ENCODE measurements around the gene CDCA8. TPM values are rescaled to one million over a fixed set of nuclear protein-coding genes. Genes with fewer than 3 reads are reported as not detected.

Gene CDCA8
- total RNA-seq, 2 donors from 2014 or later, result 2.1 to 8.6 TPM

GRCh38 chr1:37752213-37752582 lies 59.9 kb downstream of the CDCA8 start:
- Histone ChIP-seq H3K36me3 (no peaks in the 10 kb centered on the region), H3K27me3 (replicated peaks; ENCODE audit: insufficient read depth) (peaks cover 8% of the 10 kb centered on the region), H3K27ac (no peak overlapping the region), H3K4me1 (replicated peaks) (no peaks in the 10 kb centered on the region), H3K4me3 (peak overlapping the region; percentile 27 to 37), H3K9me3 (no peaks in the 10 kb centered on the region)
- 20% methylated on average over 11 of the region's 11 CpGs for WGBS
- TF ChIP-seq POLR2AphosphoS5 (IDR thresholded peaks at IDR 0.05) (no peak), POLR2A (IDR thresholded peaks at IDR 0.05) (no peak)
- TF ChIP-seq, protein P1, sequence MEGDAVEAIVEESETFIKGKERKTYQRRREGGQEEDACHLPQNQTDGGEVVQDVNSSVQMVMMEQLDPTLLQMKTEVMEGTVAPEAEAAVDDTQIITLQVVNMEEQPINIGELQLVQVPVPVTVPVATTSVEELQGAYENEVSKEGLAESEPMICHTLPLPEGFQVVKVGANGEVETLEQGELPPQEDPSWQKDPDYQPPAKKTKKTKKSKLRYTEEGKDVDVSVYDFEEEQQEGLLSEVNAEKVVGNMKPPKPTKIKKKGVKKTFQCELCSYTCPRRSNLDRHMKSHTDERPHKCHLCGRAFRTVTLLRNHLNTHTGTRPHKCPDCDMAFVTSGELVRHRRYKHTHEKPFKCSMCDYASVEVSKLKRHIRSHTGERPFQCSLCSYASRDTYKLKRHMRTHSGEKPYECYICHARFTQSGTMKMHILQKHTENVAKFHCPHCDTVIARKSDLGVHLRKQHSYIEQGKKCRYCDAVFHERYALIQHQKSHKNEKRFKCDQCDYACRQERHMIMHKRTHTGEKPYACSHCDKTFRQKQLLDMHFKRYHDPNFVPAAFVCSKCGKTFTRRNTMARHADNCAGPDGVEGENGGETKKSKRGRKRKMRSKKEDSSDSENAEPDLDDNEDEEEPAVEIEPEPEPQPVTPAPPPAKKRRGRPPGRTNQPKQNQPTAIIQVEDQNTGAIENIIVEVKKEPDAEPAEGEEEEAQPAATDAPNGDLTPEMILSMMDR (IDR thresholded peaks at IDR 0.05), result no peak
- DNase-seq (ENCODE audit: low spot score), result no peak
- intact Hi-C loops (cut with DNase I), result no loop called here

- peak overlapping the region; percentile 27 to 37 for H3K4me3 ChIP-seq
- intact Hi-C loops (cut with DNase I), result no loop called here
Measured at GRCh38 chr1:37752583-37753471, 60.5 kb downstream of the CDCA8 start.

DNA sequence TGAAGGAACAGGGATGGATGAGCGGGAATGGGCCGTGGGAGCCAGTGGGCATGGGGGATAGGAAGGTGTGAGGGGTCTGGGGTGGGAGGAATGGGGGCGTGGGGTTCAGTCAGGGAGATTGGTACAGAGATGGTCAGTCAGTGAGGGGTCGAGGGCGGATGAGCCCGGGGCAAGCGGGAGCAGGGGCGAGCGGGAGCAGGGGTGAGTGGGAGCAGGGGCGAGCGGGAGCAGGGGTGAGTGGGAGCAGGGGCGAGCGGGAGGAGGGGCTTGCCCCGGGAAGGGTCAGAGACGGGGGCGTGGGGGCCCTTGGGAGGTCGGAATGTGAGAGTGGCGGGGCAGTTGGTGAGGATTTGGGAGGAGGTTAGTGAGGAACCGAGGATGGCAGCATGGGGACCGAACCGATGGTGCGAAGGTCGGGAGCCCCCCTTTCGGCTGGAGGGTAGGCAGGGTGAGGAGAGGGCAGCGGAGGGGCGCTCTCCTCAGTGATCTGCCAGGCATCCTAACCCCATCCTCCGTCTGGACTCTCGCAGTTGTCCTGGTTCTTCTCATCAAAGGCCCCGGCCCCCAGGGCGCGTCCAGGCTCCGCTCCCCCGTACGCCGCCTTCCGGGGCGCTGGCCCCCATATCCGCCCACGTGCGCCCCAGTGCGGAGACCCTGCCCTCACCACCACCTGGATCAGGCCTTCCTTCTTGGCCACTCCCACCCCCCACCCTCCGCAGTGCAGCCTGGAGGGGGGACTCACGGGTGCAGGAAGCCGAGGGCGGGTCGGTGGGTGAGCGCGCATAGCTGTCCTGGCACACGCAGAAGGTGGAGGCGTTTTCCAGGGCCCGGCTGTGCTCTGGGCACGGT lies 61.4 kb downstream of the CDCA8 start:
- DNase-seq (ENCODE audit: low spot score), result no peak
- TF ChIP-seq POLR2A (IDR thresholded peaks at IDR 0.05), result no peak
- TF ChIP-seq, protein P1 (IDR thresholded peaks at IDR 0.05), result no peak
- TF ChIP-seq POLR2AphosphoS5 (IDR thresholded peaks at IDR 0.05), result no peak
- H3K9me3 ChIP-seq, result no peaks in the 10 kb centered on the region
- no peak overlapping the region for H3K27ac ChIP-seq
- WGBS, result 5% methylated on average over 52 of the region's 52 CpGs
- no peaks in the 10 kb centered on the region for H3K36me3 ChIP-seq
- intact Hi-C loops (cut with DNase I), result no loop called here
- no peak overlapping the region for H3K4me3 ChIP-seq
- H3K4me1 ChIP-seq (replicated peaks), result no peaks in the 10 kb centered on the region
- peaks cover 8% of the 10 kb centered on the region for H3K27me3 ChIP-seq (replicated peaks; ENCODE audit: insufficient read depth)

More at GRCh38 chr1:37752583-37753471, 60.5 kb downstream of the CDCA8 start:
- WGBS, result under 1% methylated on average over 76 of the region's 105 CpGs
- no peak for DNase-seq (ENCODE audit: low spot score)
- Histone ChIP-seq H3K4me1 (replicated peaks) (no peaks in the 10 kb centered on the region), H3K27me3 (replicated peaks; ENCODE audit: insufficient read depth) (peaks cover 8% of the 10 kb centered on the region), H3K36me3 (no peaks in the 10 kb centered on the region), H3K27ac (no peak overlapping the region), H3K9me3 (no peaks in the 10 kb centered on the region)
- TF ChIP-seq POLR2AphosphoS5 (IDR thresholded peaks at IDR 0.05), result no peak
- TF ChIP-seq, protein P1 (IDR thresholded peaks at IDR 0.05), result no peak
- no peak for TF ChIP-seq POLR2A (IDR thresholded peaks at IDR 0.05)

DNA sequence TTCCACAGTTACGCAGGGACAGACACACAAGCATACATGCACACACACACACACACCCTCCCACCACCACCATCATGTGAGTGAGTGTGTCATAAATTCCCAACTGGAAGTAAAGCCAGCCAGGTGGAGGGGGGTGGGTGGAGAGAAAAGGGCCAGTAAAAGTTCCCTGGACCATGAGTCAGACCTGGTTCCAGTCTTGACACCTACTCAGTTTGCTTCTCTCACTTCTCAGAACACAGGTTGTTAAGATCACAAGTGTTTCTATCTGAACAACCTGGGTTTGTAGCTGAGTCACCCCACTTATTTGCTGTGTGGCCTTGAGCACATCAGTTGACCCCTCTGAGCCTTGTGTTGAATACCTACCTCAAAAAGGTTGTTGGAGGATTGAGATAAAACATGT lies 63.0 kb downstream of the CDCA8 start:
- intact Hi-C loops (cut with DNase I), result no loop called here
- Histone ChIP-seq H3K27me3 (replicated peaks; ENCODE audit: insufficient read depth) (peaks cover 10% of the 10 kb centered on the region), H3K4me1 (replicated peaks) (no peaks in the 10 kb centered on the region), H3K36me3 (no peaks in the 10 kb centered on the region), H3K4me3 (no peak overlapping the region), H3K9me3 (no peaks in the 10 kb centered on the region), H3K27ac (no peak overlapping the region)
- WGBS, result 60% methylated on average over 1 of the region's 1 CpG
- no peak for TF ChIP-seq POLR2A (IDR thresholded peaks at IDR 0.05)
- no peak for TF ChIP-seq POLR2AphosphoS5 (IDR thresholded peaks at IDR 0.05)
- TF ChIP-seq, protein P1 (IDR thresholded peaks at IDR 0.05), result no peak
- DNase-seq (ENCODE audit: low spot score), result no peak
